ENCODE measurements around the gene SLC39A7.

DNA sequence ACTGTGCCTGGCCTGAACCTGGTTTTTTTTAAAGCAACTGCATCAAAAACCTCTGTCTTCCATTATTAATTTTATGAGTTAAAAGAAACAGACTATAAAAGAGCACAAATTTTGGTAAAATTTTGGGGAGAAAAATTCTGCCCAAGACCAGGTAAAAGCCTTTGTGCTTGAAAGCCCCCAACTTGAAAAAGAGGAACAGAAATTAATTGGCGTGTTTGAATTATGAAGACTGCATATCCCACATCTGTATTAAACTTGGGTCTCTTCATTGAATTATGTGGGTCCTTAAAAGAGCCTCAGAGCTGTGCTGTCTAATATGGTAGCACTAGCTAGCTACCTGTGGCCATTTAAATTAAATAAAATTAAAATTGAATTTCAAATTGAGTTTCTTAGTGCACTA, 49.6 kb upstream of the SLC39A7 start:
- TF ChIP-seq, protein P1, sequence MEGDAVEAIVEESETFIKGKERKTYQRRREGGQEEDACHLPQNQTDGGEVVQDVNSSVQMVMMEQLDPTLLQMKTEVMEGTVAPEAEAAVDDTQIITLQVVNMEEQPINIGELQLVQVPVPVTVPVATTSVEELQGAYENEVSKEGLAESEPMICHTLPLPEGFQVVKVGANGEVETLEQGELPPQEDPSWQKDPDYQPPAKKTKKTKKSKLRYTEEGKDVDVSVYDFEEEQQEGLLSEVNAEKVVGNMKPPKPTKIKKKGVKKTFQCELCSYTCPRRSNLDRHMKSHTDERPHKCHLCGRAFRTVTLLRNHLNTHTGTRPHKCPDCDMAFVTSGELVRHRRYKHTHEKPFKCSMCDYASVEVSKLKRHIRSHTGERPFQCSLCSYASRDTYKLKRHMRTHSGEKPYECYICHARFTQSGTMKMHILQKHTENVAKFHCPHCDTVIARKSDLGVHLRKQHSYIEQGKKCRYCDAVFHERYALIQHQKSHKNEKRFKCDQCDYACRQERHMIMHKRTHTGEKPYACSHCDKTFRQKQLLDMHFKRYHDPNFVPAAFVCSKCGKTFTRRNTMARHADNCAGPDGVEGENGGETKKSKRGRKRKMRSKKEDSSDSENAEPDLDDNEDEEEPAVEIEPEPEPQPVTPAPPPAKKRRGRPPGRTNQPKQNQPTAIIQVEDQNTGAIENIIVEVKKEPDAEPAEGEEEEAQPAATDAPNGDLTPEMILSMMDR (conservative IDR thresholded peaks at IDR 0.05; ENCODE audit: low read depth, low read length): no peak
- TF ChIP-seq EZH2 (IDR thresholded peaks at IDR 0.05; ENCODE audit: low read length, unreplicated experiment): no peak
